ENCODE data around the gene DDX28. TPM values are rescaled to one million over a fixed set of nuclear protein-coding genes. Genes with fewer than 3 reads are reported as not detected.
"Not testable (repeated sequence)": the region's sequence is repeated elsewhere in the genome, so short reads cannot be mapped to it uniquely, and the experiment has no call there.

DDX28 gene
- total RNA-seq, 1 donor from 2014 or later = 7.5 TPM

- DNase-seq (ENCODE audit: extremely low read depth, low read depth, low spot score) = no peak
These were observed 15.0 kb upstream of the DDX28 start for GRCh38 chr16:68037841-68038597.

GRCh38 chr16:68035227-68035626, 12.2 kb upstream of the DDX28 start:
- no peak for DNase-seq (ENCODE audit: extremely low read depth, low read depth, low spot score)

- no peak for DNase-seq (ENCODE audit: extremely low read depth, low read depth, low spot score)
These were observed 10.1 kb upstream of the DDX28 start for GRCh38 chr16:68033101-68033500.

- no peak for DNase-seq (ENCODE audit: extremely low read depth, low read depth, low spot score)
These were observed 8.9 kb upstream of the DDX28 start for GRCh38 chr16:68031951-68032350.

GRCh38 chr16:68030108-68030507, 7.1 kb upstream of the DDX28 start:
- DNase-seq (ENCODE audit: extremely low read depth, low read depth, low spot score) = not testable (repeated sequence)

GRCh38 chr16:68028996-68029395, 6.0 kb upstream of the DDX28 start:
- DNase-seq (ENCODE audit: extremely low read depth, low read depth, low spot score) = no peak

GRCh38 chr16:68022278-68022727, 729 bp downstream of the DDX28 start:
- no peak for DNase-seq (ENCODE audit: extremely low read depth, low read depth, low spot score)

- no peak for DNase-seq (ENCODE audit: extremely low read depth, low read depth, low spot score)
These were observed 1.5 kb downstream of the DDX28 start for GRCh38 chr16:68021490-68021889.

- no peak for DNase-seq (ENCODE audit: extremely low read depth, low read depth, low spot score)
These were observed 3.8 kb downstream of the DDX28 start for GRCh38 chr16:68019167-68019680.

GRCh38 chr16:68015681-68016080, 7.4 kb downstream of the DDX28 start, which contains the start of gene DPEP2NB:
TSS of gene DPEP2NB (minus strand) at chr16:68015911. CDS start at chr16:68015770, 141 bp downstream.
- no peak for DNase-seq (ENCODE audit: extremely low read depth, low read depth, low spot score)

GRCh38 chr16:68013440-68013839, 9.6 kb downstream of the DDX28 start:
- DNase-seq (ENCODE audit: extremely low read depth, low read depth, low spot score) = no peak

- not testable (repeated sequence) for DNase-seq (ENCODE audit: extremely low read depth, low read depth, low spot score)
These were observed 13.2 kb downstream of the DDX28 start for GRCh38 chr16:68009872-68010271.

GRCh38 chr16:68009157-68009735, 13.8 kb downstream of the DDX28 start:
- no peak for DNase-seq (ENCODE audit: extremely low read depth, low read depth, low spot score)

- no peak for DNase-seq (ENCODE audit: extremely low read depth, low read depth, low spot score)
These were observed 17.2 kb downstream of the DDX28 start for GRCh38 chr16:68005786-68006286.

GRCh38 chr16:68005211-68005610, 17.8 kb downstream of the DDX28 start:
- no peak for DNase-seq (ENCODE audit: extremely low read depth, low read depth, low spot score)

GRCh38 chr16:68003031-68003430, 20.0 kb downstream of the DDX28 start:
- no peak for DNase-seq (ENCODE audit: extremely low read depth, low read depth, low spot score)

- DNase-seq (ENCODE audit: extremely low read depth, low read depth, low spot score) = no peak
These were observed 22.6 kb downstream of the DDX28 start for GRCh38 chr16:68000450-68000849.

GRCh38 chr16:67999985-68000384, 23.0 kb downstream of the DDX28 start:
- no peak for DNase-seq (ENCODE audit: extremely low read depth, low read depth, low spot score)

- not testable (repeated sequence) for DNase-seq (ENCODE audit: extremely low read depth, low read depth, low spot score)
These were observed 24.0 kb downstream of the DDX28 start, which contains the start of gene DPEP2 for GRCh38 chr16:67998779-67999688. TSS of gene DPEP2 (minus strand) at chr16:67999484. CDS start at chr16:67993212, 6,272 bp downstream.

GRCh38 chr16:67998231-67998778, 24.7 kb downstream of the DDX28 start:
- not testable (repeated sequence) for DNase-seq (ENCODE audit: extremely low read depth, low read depth, low spot score)
